GM12878 (cell line): ENCODE measurements around the gene PTPRM. TPM values are rescaled to one million over a fixed set of nuclear protein-coding genes. Genes with fewer than 3 reads are reported as not detected.

Source experiments
- ATAC-seq: fragments of 200-7000 bp; cut with Tn5 transposase; 3 replicates; pipeline ENCODE4 v1.9.1; 2020; ENCODE audit warnings: mild to moderate bottlenecking, moderate library complexity
- BruUV-seq: library from RNA; stranded (reverse); fragments of 400-500 nt; replicated peaks from 2 replicates; lab custom pipeline; 2021; lab: Mats Ljungman, UMichigan
- CTCF ChIA-PET: fragments of 300-600 bp; sonication (Branson Sonifier 250); formaldehyde crosslinking; extraction: SDS; loops from one replicate; lab custom pipeline; 2021; ENCODE audit warnings: inconsistent platforms; lab: Yijun Ruan, JAX
- POLR2A ChIA-PET: fragments of 350-600 bp; formaldehyde crosslinking; extraction: SDS; loops from one replicate; lab custom pipeline; 2021; ENCODE audit warnings: inconsistent platforms; lab: Charles Lee
- RAD21 ChIA-PET: fragments of 300-600 bp; sonication (Branson Sonifier 250); formaldehyde crosslinking; loops from one replicate; lab custom pipeline; 2023; ENCODE audit warnings: antibody characterized with exemption; ENCODE audit not compliant: unreplicated experiment; lab: Charles Lee
- SMC1A ChIA-PET: fragments of 300-600 bp; sonication (Branson Sonifier 250); formaldehyde crosslinking; loops from one replicate; lab custom pipeline; 2023; ENCODE audit not compliant: unreplicated experiment, uncharacterized antibody; lab: Charles Lee
- DNase-seq: peaks from one replicate; pipeline ENCODE4 v3.0.0-alpha.2; 2011; ENCODE audit warnings: low read depth, low spot score
- FAIRE-seq: peaks from 3 replicates; lab custom pipeline; 2011; peaks lifted over from hg19 to GRCh38; lab: Jason Lieb, UNC
- H2AFZ ChIP-seq: 2 replicates; pipeline ENCODE4 v1.6.0; 2011; ENCODE audit warnings: low read depth, low read length, control low read depth; ENCODE audit not compliant: control insufficient read depth
- H3K27ac ChIP-seq: 2 replicates; pipeline ENCODE4 v1.5.1; 2011; ENCODE audit warnings: control low read depth; ENCODE audit not compliant: control insufficient read depth, insufficient read depth
- H3K27me3 ChIP-seq, 2 experiments: replicated peaks in 1 of 2; 2 replicates each; pipeline versions ENCODE4 v1.6.0 to v1.6.1; 2011; ENCODE audit warnings: low read length in 1 of 2; ENCODE audit not compliant: control insufficient read depth in 2 of 2, insufficient read depth in 2 of 2
- H3K36me3 ChIP-seq, 2 experiments: 2 replicates each; pipeline ENCODE4 v1.5.1; 2011; ENCODE audit warnings: low read length in 1 of 2; ENCODE audit not compliant: control insufficient read depth in 2 of 2, insufficient read depth in 2 of 2
- H3K4me1 ChIP-seq: 2 replicates; pipeline ENCODE4 v1.6.1; 2011; ENCODE audit warnings: mild to moderate bottlenecking, low read length, moderate library complexity, mixed read lengths; ENCODE audit not compliant: control insufficient read depth, insufficient read depth
- H3K4me2 ChIP-seq: 2 replicates; pipeline ENCODE4 v1.6.0; 2011; ENCODE audit warnings: control low read depth; ENCODE audit not compliant: control insufficient read depth, insufficient read depth
- H3K4me3 ChIP-seq: fragments of 200-600 bp; sonication (generic); 2 replicates; pipeline ENCODE4 v1.5.1; 2016
- H3K79me2 ChIP-seq: 2 replicates; pipeline ENCODE4 v1.6.0; 2011; ENCODE audit warnings: low read length; ENCODE audit not compliant: control insufficient read depth, insufficient read depth
- H3K9ac ChIP-seq: 2 replicates; pipeline ENCODE4 v1.8.0; 2011; ENCODE audit warnings: low read length, control low read depth, mixed read lengths; ENCODE audit not compliant: control insufficient read depth, insufficient read depth
- H3K9me3 ChIP-seq: replicated peaks from 3 replicates; pipeline ENCODE4 v1.5.1; 2011; ENCODE audit warnings: mild to moderate bottlenecking, low read length; ENCODE audit not compliant: control insufficient read depth, insufficient read depth
- H4K20me1 ChIP-seq: 2 replicates; pipeline ENCODE4 v1.6.0; 2011; ENCODE audit not compliant: control insufficient read depth, insufficient read depth
- ASH2L ChIP-seq: fragments of 300-600, 200-600 bp; sonication (generic); IDR thresholded peaks from 2 replicates; pipeline ENCODE4 v1.6.1; 2017; ENCODE audit warnings: low read depth, mild to moderate bottlenecking, borderline replicate concordance
- CEBPB ChIP-seq, 2 experiments: fragments of 150-350 bp in 1 of 2; IDR thresholded peaks; 2 replicates each; pipeline ENCODE4 v1.6.1; 2012 to 2014; ENCODE audit warnings: low read depth in 2 of 2, low read length in 2 of 2, borderline replicate concordance in 1 of 2, inconsistent platforms in 1 of 2
- FOS ChIP-seq: IDR thresholded peaks from 3 replicates; pipeline ENCODE4 v1.6.1; 2011; ENCODE audit warnings: borderline replicate concordance; ENCODE audit not compliant: insufficient read length; ENCODE audit errors: extremely low read depth
- HDGF ChIP-seq: fragments of 450-650 bp; IDR thresholded peaks from 2 replicates; pipeline ENCODE4 v1.6.1; 2016; ENCODE audit warnings: antibody characterized with exemption
- KDM1A ChIP-seq: fragments of 200-600 bp; sonication (generic); IDR thresholded peaks from 2 replicates; pipeline ENCODE4 v1.6.1; 2016; ENCODE audit warnings: borderline replicate concordance
- MTA3 ChIP-seq: IDR thresholded peaks from 2 replicates; pipeline ENCODE4 v1.6.1; 2012; ENCODE audit warnings: low read length, inconsistent platforms, borderline replicate concordance
- PML ChIP-seq: IDR thresholded peaks from 2 replicates; pipeline ENCODE4 v1.6.1; 2012; ENCODE audit warnings: low read length, inconsistent platforms
- RAD21 ChIP-seq: IDR thresholded peaks from 2 replicates; pipeline ENCODE4 v1.6.1; 2011; ENCODE audit warnings: mild to moderate bottlenecking, low read depth, low read length, moderate library complexity; ENCODE audit not compliant: insufficient read depth
- RBBP5 ChIP-seq: fragments of 200-600 bp; sonication (generic); conservative IDR thresholded peaks from 2 replicates; pipeline ENCODE4 v1.6.1; 2016
- SIN3A ChIP-seq: IDR thresholded peaks from 2 replicates; pipeline ENCODE4 v1.6.1; 2012; ENCODE audit warnings: low read depth, low read length, improper control_type of control experiment
- SMC3 ChIP-seq: IDR thresholded peaks from 2 replicates; pipeline ENCODE4 v1.6.1; 2011; ENCODE audit warnings: low read length, improper control_type of control experiment, borderline replicate concordance
- TARDBP ChIP-seq: IDR thresholded peaks from 2 replicates; pipeline ENCODE4 v1.6.1; 2016; ENCODE audit warnings: borderline replicate concordance
- TCF12 ChIP-seq: IDR thresholded peaks from 2 replicates; pipeline ENCODE4 v1.6.1; 2011; ENCODE audit warnings: low read depth, mild to moderate bottlenecking, low read length
- ZBED1 ChIP-seq: IDR thresholded peaks from 2 replicates; pipeline ENCODE4 v1.6.1; 2016; ENCODE audit warnings: borderline replicate concordance
- ZNF274 ChIP-seq: IDR thresholded peaks from one replicate; pipeline ENCODE4 v1.8.0; 2011; ENCODE audit not compliant: insufficient read length, insufficient read depth
- ZSCAN29 ChIP-seq: fragments of 450-650 bp; IDR thresholded peaks from 2 replicates; pipeline ENCODE4 v1.6.1; 2017; ENCODE audit warnings: mild to moderate bottlenecking, moderate library complexity
- WGBS: methylation state at CpG from one replicate; pipeline ENCODE4 v1.1.6; 2016; ENCODE audit warnings: low lambda C conversion rate; ENCODE audit not compliant: insufficient replicate concordance, insufficient coverage; ENCODE audit errors: missing lambda C conversion rate; 5-methylcytosine and 5-hydroxymethylcytosine counted together
- in situ Hi-C: fragments of 300-500 bp; cut with MboI; formaldehyde crosslinking; loops from 9 replicates; pipeline ENCODE4 v1.14.3; 2018; ENCODE audit warnings: mixed read lengths
- intact Hi-C: fragments of 100-400 bp; cut with micrococcal nuclease; formaldehyde crosslinking; loops from one replicate; pipeline ENCODE4 v1.14.2; 2022; ENCODE audit not compliant: unreplicated experiment
- polyA plus RNA-seq, 11 experiments: library from polyadenylated mRNA; depleted of rRNA in 4 of 11; unstranded in 6 of 11; stranded (reverse) in 5 of 11; fragments of >200 nt; fragmentation: Nextera tagmentation in 4 of 11; fragmentation: Illumina TruSeq in 1 of 11; extraction: Ambion mirVana in 4 of 11; extraction: Trizol in 1 of 11; gene quantifications; 1 replicate in 1 of 11; 2 replicates in 10 of 11; pipeline versions ENCODE4 v1.2.1 to v1.2.3, GENCODE V29; 2011 to 2016; ENCODE audit warnings: inconsistent platforms in 2 of 11, missing spikeins in 2 of 11, low read depth in 1 of 11
- total RNA-seq, 4 experiments: library from RNA; depleted of rRNA in 3 of 4; stranded (reverse); fragments of >200 nt in 3 of 4; fragmentation: Illumina TruSeq in 1 of 4; extraction: Trizol in 1 of 4; gene quantifications; 2 replicates each; pipeline versions ENCODE4 v1.2.1 to v1.2.3, GENCODE V29; 2013 to 2021
- TF ChIP-seq, protein P1 (sequence below): fragments of 450-650 bp; IDR thresholded peaks from 2 replicates; pipeline ENCODE4 v1.6.1; 2016; ENCODE audit warnings: mild to moderate bottlenecking
- TF ChIP-seq, protein P2 (sequence below): fragments of 450-650 bp; IDR thresholded peaks from 2 replicates; pipeline ENCODE4 v1.6.1; 2017; ENCODE audit warnings: mild to moderate bottlenecking
- TF ChIP-seq, protein P3 (sequence below): fragments of 450-650 bp; IDR thresholded peaks from 2 replicates; pipeline ENCODE4 v1.6.1; 2017; ENCODE audit warnings: borderline replicate concordance

PTPRM gene
- total and polyA plus RNA-seq, 10 of the 15 experiments (the other 5 are each of a cell fraction or from before 2014, with no cell fraction given), result 0.07 to 22.6 (median 0.60) TPM

DNA sequence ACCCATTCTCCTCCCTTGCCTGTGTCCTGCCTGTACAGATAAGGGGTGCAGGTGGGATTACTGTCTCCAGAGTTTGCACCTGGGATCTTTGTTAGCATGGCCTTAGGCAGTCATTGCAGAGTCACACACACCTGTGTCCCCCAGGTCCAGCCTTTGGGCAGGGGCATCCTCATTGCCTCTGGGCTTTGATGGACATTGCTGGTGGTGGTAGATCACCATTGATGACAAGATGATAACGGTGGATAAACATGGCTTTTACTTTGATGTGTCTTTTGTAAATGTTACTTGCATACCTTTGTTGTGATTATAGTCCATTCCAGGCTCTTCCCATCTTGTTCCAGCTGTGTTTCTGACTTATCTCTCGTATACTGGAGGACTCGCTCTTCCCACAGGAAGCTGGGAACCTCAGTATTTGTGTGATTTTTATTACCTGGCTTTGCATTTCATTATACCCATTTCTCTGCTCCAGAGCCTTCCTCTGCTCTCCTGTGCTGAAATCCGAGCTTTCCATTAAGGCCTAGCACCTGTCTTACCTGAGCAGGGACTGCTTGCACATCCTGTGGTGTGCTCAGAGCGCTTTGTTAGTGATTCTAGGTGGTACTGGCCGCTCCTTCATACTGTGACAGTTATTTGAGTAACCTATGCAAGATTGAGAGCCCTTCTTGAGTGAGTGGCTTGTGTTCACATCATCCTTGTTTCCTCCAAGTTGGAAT lies 79.2 kb downstream of the PTPRM start:
- Histone ChIP-seq H3K9me3 (no peaks in the 10 kb centered on the region), H2AFZ (no peak overlapping the region), H3K4me2 (no peak overlapping the region), H4K20me1 (no peaks in the 10 kb centered on the region), H3K4me3 (no peak overlapping the region), H3K4me1 (no peaks in the 10 kb centered on the region), H3K27me3 (no peaks in the 10 kb centered on the region), H3K27ac (no peak overlapping the region), H3K79me2 (no peaks in the 10 kb centered on the region), H3K36me3 (no peaks in the 10 kb centered on the region), H3K9ac (no peak overlapping the region)
- FAIRE-seq (no peak), ATAC-seq (no peak), DNase-seq (no peak)
- intact Hi-C loops (no loop called here), in situ Hi-C loops (no loop called here)
- BruUV-seq, result no TSS peak
- WGBS, result 2% methylated on average over 6 of the region's 6 CpGs
- ChIA-PET RAD21 (no interaction called here), CTCF (no interaction called here), POLR2A (no interaction called here), SMC1A (no interaction called here)
- TF ChIP-seq ZSCAN29 (no peak), SIN3A (no peak), ZBED1 (no peak), TCF12 (no peak), PML (no peak), RAD21 (no peak), ZNF274 (no peak), HDGF (no peak), RBBP5 (no peak), TARDBP (no peak), FOS (no peak), CEBPB (IDR thresholded peaks at IDR 0.05; ENCODE audit: borderline replicate concordance in 1 of 2, low read depth in 2 of 2, low read length in 2 of 2) (no peak), ASH2L (no peak), SMC3 (no peak), MTA3 (no peak), KDM1A (no peak)
- TF ChIP-seq, protein P1, sequence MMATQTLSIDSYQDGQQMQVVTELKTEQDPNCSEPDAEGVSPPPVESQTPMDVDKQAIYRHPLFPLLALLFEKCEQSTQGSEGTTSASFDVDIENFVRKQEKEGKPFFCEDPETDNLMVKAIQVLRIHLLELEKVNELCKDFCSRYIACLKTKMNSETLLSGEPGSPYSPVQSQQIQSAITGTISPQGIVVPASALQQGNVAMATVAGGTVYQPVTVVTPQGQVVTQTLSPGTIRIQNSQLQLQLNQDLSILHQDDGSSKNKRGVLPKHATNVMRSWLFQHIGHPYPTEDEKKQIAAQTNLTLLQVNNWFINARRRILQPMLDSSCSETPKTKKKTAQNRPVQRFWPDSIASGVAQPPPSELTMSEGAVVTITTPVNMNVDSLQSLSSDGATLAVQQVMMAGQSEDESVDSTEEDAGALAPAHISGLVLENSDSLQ, result no peak
- TF ChIP-seq, protein P2, sequence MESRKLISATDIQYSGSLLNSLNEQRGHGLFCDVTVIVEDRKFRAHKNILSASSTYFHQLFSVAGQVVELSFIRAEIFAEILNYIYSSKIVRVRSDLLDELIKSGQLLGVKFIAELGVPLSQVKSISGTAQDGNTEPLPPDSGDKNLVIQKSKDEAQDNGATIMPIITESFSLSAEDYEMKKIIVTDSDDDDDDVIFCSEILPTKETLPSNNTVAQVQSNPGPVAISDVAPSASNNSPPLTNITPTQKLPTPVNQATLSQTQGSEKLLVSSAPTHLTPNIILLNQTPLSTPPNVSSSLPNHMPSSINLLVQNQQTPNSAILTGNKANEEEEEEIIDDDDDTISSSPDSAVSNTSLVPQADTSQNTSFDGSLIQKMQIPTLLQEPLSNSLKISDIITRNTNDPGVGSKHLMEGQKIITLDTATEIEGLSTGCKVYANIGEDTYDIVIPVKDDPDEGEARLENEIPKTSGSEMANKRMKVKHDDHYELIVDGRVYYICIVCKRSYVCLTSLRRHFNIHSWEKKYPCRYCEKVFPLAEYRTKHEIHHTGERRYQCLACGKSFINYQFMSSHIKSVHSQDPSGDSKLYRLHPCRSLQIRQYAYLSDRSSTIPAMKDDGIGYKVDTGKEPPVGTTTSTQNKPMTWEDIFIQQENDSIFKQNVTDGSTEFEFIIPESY, result no peak
- TF ChIP-seq, protein P3, sequence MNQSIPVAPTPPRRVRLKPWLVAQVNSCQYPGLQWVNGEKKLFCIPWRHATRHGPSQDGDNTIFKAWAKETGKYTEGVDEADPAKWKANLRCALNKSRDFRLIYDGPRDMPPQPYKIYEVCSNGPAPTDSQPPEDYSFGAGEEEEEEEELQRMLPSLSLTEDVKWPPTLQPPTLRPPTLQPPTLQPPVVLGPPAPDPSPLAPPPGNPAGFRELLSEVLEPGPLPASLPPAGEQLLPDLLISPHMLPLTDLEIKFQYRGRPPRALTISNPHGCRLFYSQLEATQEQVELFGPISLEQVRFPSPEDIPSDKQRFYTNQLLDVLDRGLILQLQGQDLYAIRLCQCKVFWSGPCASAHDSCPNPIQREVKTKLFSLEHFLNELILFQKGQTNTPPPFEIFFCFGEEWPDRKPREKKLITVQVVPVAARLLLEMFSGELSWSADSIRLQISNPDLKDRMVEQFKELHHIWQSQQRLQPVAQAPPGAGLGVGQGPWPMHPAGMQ, result no peak
